ENCODE data around the gene SIAE. TPM values are rescaled to one million over a fixed set of nuclear protein-coding genes. Genes with fewer than 3 reads are reported as not detected.

SIAE gene
- total and polyA plus RNA-seq, 10 of the 15 experiments (the other 5 are each of a cell fraction or from before 2014, with no cell fraction given): 0.93 to 6.9 (median 4.2) TPM

Small RNAs within 50 kb of the gene (small RNA-seq; reads per million reads assigned to genes)
- gene RNA5SP352: not detected

Other genes starting within 250 kb of the SIAE start
Only the 7 nearest of the 14 such genes appear.
- not detected in 2 replicates for gene OR8A1, start 103.7 kb downstream of the SIAE start, total RNA-seq (2014; rRNA removed)
- gene OR8A1, start 103.7 kb downstream of the SIAE start, total RNA-seq (2014; rRNA removed; fragmentation: Illumina TruSeq; extraction: Trizol): not detected in 2 replicates
- not detected in 2 replicates for gene OR8A1, start 103.7 kb downstream of the SIAE start, total RNA-seq (2021)
- gene OR8A1, start 103.7 kb downstream of the SIAE start, polyA plus RNA-seq (2011; rRNA removed): not detected in 2 replicates
- not detected in 2 replicates for gene OR8A1, start 103.7 kb downstream of the SIAE start, polyA plus RNA-seq (2014; fragmentation: Illumina TruSeq; extraction: Trizol)
- not detected for gene OR8A1, start 103.7 kb downstream of the SIAE start, polyA plus RNA-seq (2014; fragmentation: Nextera tagmentation; extraction: Ambion mirVana)
- not detected in 2 replicates for gene OR8A1, start 103.7 kb downstream of the SIAE start, polyA plus RNA-seq (2014; rRNA removed)
- not detected for gene OR8A1, start 103.7 kb downstream of the SIAE start, polyA plus RNA-seq (2016; fragmentation: Nextera tagmentation; extraction: Ambion mirVana)
- gene PANX3, start 62.3 kb downstream of the SIAE start, total RNA-seq (2014; rRNA removed): not detected in 2 replicates
- gene PANX3, start 62.3 kb downstream of the SIAE start, total RNA-seq (2014; rRNA removed; fragmentation: Illumina TruSeq; extraction: Trizol): not detected in 2 replicates
- gene PANX3, start 62.3 kb downstream of the SIAE start, total RNA-seq (2021): not detected in 2 replicates
- gene PANX3, start 62.3 kb downstream of the SIAE start, polyA plus RNA-seq (2011; rRNA removed): not detected in 2 replicates
- gene PANX3, start 62.3 kb downstream of the SIAE start, polyA plus RNA-seq (2014; fragmentation: Illumina TruSeq; extraction: Trizol): not detected in 2 replicates
- not detected for gene PANX3, start 62.3 kb downstream of the SIAE start, polyA plus RNA-seq (2014; fragmentation: Nextera tagmentation; extraction: Ambion mirVana)
- gene PANX3, start 62.3 kb downstream of the SIAE start, polyA plus RNA-seq (2014; rRNA removed): not detected in 2 replicates
- gene PANX3, start 62.3 kb downstream of the SIAE start, polyA plus RNA-seq (2016; fragmentation: Nextera tagmentation; extraction: Ambion mirVana): not detected
- 19.1 and 30.3 TPM in 2 replicates for gene TBRG1, start 50.9 kb downstream of the SIAE start, total RNA-seq (2014; rRNA removed)
- 14.6 and 16.8 TPM in 2 replicates for gene TBRG1, start 50.9 kb downstream of the SIAE start, total RNA-seq (2014; rRNA removed; fragmentation: Illumina TruSeq; extraction: Trizol)
- gene TBRG1, start 50.9 kb downstream of the SIAE start, total RNA-seq (2021): 23.7 and 24.7 TPM in 2 replicates
- gene TBRG1, start 50.9 kb downstream of the SIAE start, polyA plus RNA-seq (2011; rRNA removed): 44.6 and 46.6 TPM in 2 replicates
- gene TBRG1, start 50.9 kb downstream of the SIAE start, polyA plus RNA-seq (2014; fragmentation: Illumina TruSeq; extraction: Trizol): 21.5 and 23.5 TPM in 2 replicates
- 10 to 100 TPM; 12.3 to 18.6 TPM for gene TBRG1, start 50.9 kb downstream of the SIAE start, polyA plus RNA-seq (2014; fragmentation: Nextera tagmentation; extraction: Ambion mirVana)
- 31.7 and 32.8 TPM in 2 replicates for gene TBRG1, start 50.9 kb downstream of the SIAE start, polyA plus RNA-seq (2014; rRNA removed)
- 10 to 100 TPM; 28.7 to 29.5 TPM for gene TBRG1, start 50.9 kb downstream of the SIAE start, polyA plus RNA-seq (2016; fragmentation: Nextera tagmentation; extraction: Ambion mirVana)
- 3.5 and 4.6 TPM in 2 replicates for gene SPA17, start 165 bp upstream of the SIAE start, total RNA-seq (2014; rRNA removed)
- gene SPA17, start 165 bp upstream of the SIAE start, total RNA-seq (2014; rRNA removed; fragmentation: Illumina TruSeq; extraction: Trizol): 9.9 and 14.0 TPM in 2 replicates
- gene SPA17, start 165 bp upstream of the SIAE start, total RNA-seq (2021): 2.5 and 2.9 TPM in 2 replicates
- gene SPA17, start 165 bp upstream of the SIAE start, polyA plus RNA-seq (2011; rRNA removed): 13.2 and 16.1 TPM in 2 replicates
- gene SPA17, start 165 bp upstream of the SIAE start, polyA plus RNA-seq (2014; fragmentation: Illumina TruSeq; extraction: Trizol): 12.5 and 17.8 TPM in 2 replicates
- gene SPA17, start 165 bp upstream of the SIAE start, polyA plus RNA-seq (2014; fragmentation: Nextera tagmentation; extraction: Ambion mirVana): 1 to 10 TPM; 6.1 to 7.3 TPM
- gene SPA17, start 165 bp upstream of the SIAE start, polyA plus RNA-seq (2014; rRNA removed): 3.5 and 6.8 TPM in 2 replicates
- gene SPA17, start 165 bp upstream of the SIAE start, polyA plus RNA-seq (2016; fragmentation: Nextera tagmentation; extraction: Ambion mirVana): 10 to 100 TPM in 1 of 2 experiments, 1 to 10 TPM in 1; 9.8 to 11.2 TPM
- gene NRGN, start 66.2 kb upstream of the SIAE start, total RNA-seq (2014; rRNA removed): 0.49 and 1.1 TPM in 2 replicates
- 0.36 TPM in 1 of 2 replicates, not detected in the other for gene NRGN, start 66.2 kb upstream of the SIAE start, total RNA-seq (2014; rRNA removed; fragmentation: Illumina TruSeq; extraction: Trizol)
- gene NRGN, start 66.2 kb upstream of the SIAE start, total RNA-seq (2021): 2.7 and 3.2 TPM in 2 replicates
- gene NRGN, start 66.2 kb upstream of the SIAE start, polyA plus RNA-seq (2011; rRNA removed): 0.97 and 2.1 TPM in 2 replicates
- gene NRGN, start 66.2 kb upstream of the SIAE start, polyA plus RNA-seq (2014; fragmentation: Illumina TruSeq; extraction: Trizol): 1.2 TPM in 1 of 2 replicates, not detected in the other
- not detected for gene NRGN, start 66.2 kb upstream of the SIAE start, polyA plus RNA-seq (2014; fragmentation: Nextera tagmentation; extraction: Ambion mirVana)
- 2.8 and 3.5 TPM in 2 replicates for gene NRGN, start 66.2 kb upstream of the SIAE start, polyA plus RNA-seq (2014; rRNA removed)
- 1 to 10 TPM in 1 of 2 experiments, under 1 TPM in 1; 0.92 to 1.1 TPM for gene NRGN, start 66.2 kb upstream of the SIAE start, polyA plus RNA-seq (2016; fragmentation: Nextera tagmentation; extraction: Ambion mirVana)
- not detected in 2 replicates for gene VSIG2, start 78.5 kb upstream of the SIAE start, total RNA-seq (2014; rRNA removed)
- gene VSIG2, start 78.5 kb upstream of the SIAE start, total RNA-seq (2014; rRNA removed; fragmentation: Illumina TruSeq; extraction: Trizol): 0.13 TPM in 1 of 2 replicates, not detected in the other
- gene VSIG2, start 78.5 kb upstream of the SIAE start, total RNA-seq (2021): 0.31 and 0.40 TPM in 2 replicates
- 0.12 and 0.15 TPM in 2 replicates for gene VSIG2, start 78.5 kb upstream of the SIAE start, polyA plus RNA-seq (2011; rRNA removed)
- gene VSIG2, start 78.5 kb upstream of the SIAE start, polyA plus RNA-seq (2014; fragmentation: Illumina TruSeq; extraction: Trizol): not detected in 2 replicates
- not detected for gene VSIG2, start 78.5 kb upstream of the SIAE start, polyA plus RNA-seq (2014; fragmentation: Nextera tagmentation; extraction: Ambion mirVana)
- gene VSIG2, start 78.5 kb upstream of the SIAE start, polyA plus RNA-seq (2014; rRNA removed): 0.15 and 0.27 TPM in 2 replicates
- under 1 TPM in 1 of 2 experiments, not detected in 1; 0.19 TPM for gene VSIG2, start 78.5 kb upstream of the SIAE start, polyA plus RNA-seq (2016; fragmentation: Nextera tagmentation; extraction: Ambion mirVana)
- 16.3 and 20.6 TPM in 2 replicates for gene ESAM, start 88.6 kb upstream of the SIAE start, total RNA-seq (2014; rRNA removed)
- 9.2 and 9.4 TPM in 2 replicates for gene ESAM, start 88.6 kb upstream of the SIAE start, total RNA-seq (2014; rRNA removed; fragmentation: Illumina TruSeq; extraction: Trizol)
- 26.1 and 26.9 TPM in 2 replicates for gene ESAM, start 88.6 kb upstream of the SIAE start, total RNA-seq (2021)
- 5.7 and 15.3 TPM in 2 replicates for gene ESAM, start 88.6 kb upstream of the SIAE start, polyA plus RNA-seq (2011; rRNA removed)
- gene ESAM, start 88.6 kb upstream of the SIAE start, polyA plus RNA-seq (2014; fragmentation: Illumina TruSeq; extraction: Trizol): 14.4 and 18.4 TPM in 2 replicates
- 1 to 10 TPM; 2.7 to 6.9 TPM for gene ESAM, start 88.6 kb upstream of the SIAE start, polyA plus RNA-seq (2014; fragmentation: Nextera tagmentation; extraction: Ambion mirVana)
- 22.3 and 24.6 TPM in 2 replicates for gene ESAM, start 88.6 kb upstream of the SIAE start, polyA plus RNA-seq (2014; rRNA removed)
- gene ESAM, start 88.6 kb upstream of the SIAE start, polyA plus RNA-seq (2016; fragmentation: Nextera tagmentation; extraction: Ambion mirVana): 10 to 100 TPM; 34.2 to 43.6 TPM